HepG2 (cell line): ENCODE measurements around the gene ASCC2. TPM values are rescaled to one million over a fixed set of nuclear protein-coding genes. Genes with fewer than 3 reads are reported as not detected.

Experiments used
- ASH2L ChIP-seq: fragments of 300-600, 200-600 bp; sonication (generic); IDR thresholded peaks from 2 replicates; pipeline ENCODE4 v1.7.0; 2017; ENCODE audit warnings: low read depth, mild to moderate bottlenecking, moderate library complexity, mixed read lengths, low read length; ENCODE audit not compliant: insufficient read length
- ATF3 ChIP-seq: sonication (generic); formaldehyde crosslinking; IDR thresholded peaks from 2 replicates; pipeline ENCODE4 v1.4.0; 2020; ENCODE audit warnings: missing genetic modification reagents
- CERS6 ChIP-seq: sonication (generic); formaldehyde crosslinking; IDR thresholded peaks from 2 replicates; pipeline ENCODE4 v1.5.0; 2020; ENCODE audit warnings: missing genetic modification reagents
- DBP ChIP-seq: sonication (generic); formaldehyde crosslinking; IDR thresholded peaks from 2 replicates; pipeline ENCODE4 v1.4.0; 2020; ENCODE audit warnings: missing genetic modification reagents; ENCODE audit errors: not compliant biosample characterization
- HINFP ChIP-seq: sonication (generic); formaldehyde crosslinking; IDR thresholded peaks from 2 replicates; pipeline ENCODE4 v1.4.0; 2020; ENCODE audit warnings: low read depth, mild to moderate bottlenecking, missing genetic modification reagents
- HIVEP1 ChIP-seq: sonication (generic); formaldehyde crosslinking; IDR thresholded peaks from 2 replicates; pipeline ENCODE4 v1.4.0; 2020; ENCODE audit warnings: mild to moderate bottlenecking, missing genetic modification reagents
- HNF4G ChIP-seq, 2 experiments: sonication (generic) in 1 of 2; formaldehyde crosslinking in 1 of 2; IDR thresholded peaks; 2 replicates each; pipeline versions ENCODE4 v1.4.0 to v1.6.1; 2011 to 2020; ENCODE audit warnings: borderline replicate concordance in 2 of 2, low read depth in 2 of 2, mild to moderate bottlenecking in 2 of 2, low read length in 1 of 2, missing genetic modification reagents in 1 of 2, moderate library complexity in 1 of 2
- HNRNPH1 ChIP-seq: fragments of 200-400 bp; formaldehyde crosslinking; optimal IDR thresholded peaks from 2 replicates; pipeline ENCODE3; 2017; ENCODE audit warnings: mild to moderate bottlenecking, low read depth, low read length
- HOXA3 ChIP-seq: sonication (generic); formaldehyde crosslinking; IDR thresholded peaks from 2 replicates; pipeline ENCODE4 v1.5.0; 2020; ENCODE audit warnings: missing genetic modification reagents
- MLLT10 ChIP-seq: sonication (generic); formaldehyde crosslinking; IDR thresholded peaks from 2 replicates; pipeline ENCODE4 v1.4.0; 2020; ENCODE audit warnings: missing genetic modification reagents
- MTF2 ChIP-seq: sonication (generic); formaldehyde crosslinking; IDR thresholded peaks from 2 replicates; pipeline ENCODE4 v1.5.0; 2020; ENCODE audit warnings: missing genetic modification reagents, borderline replicate concordance
- MYPOP ChIP-seq: sonication (generic); formaldehyde crosslinking; IDR thresholded peaks from 2 replicates; pipeline ENCODE4 v1.8.1; 2023; ENCODE audit warnings: mild to moderate bottlenecking, moderate library complexity, missing genetic modification reagents
- NFRKB ChIP-seq: fragments of 450-650 bp; IDR thresholded peaks from 2 replicates; pipeline ENCODE4 v1.6.1; 2017
- PCBP1 ChIP-seq: fragments of 200-400 bp; formaldehyde crosslinking; IDR thresholded peaks from 2 replicates; pipeline ENCODE4 v1.6.1; 2017; ENCODE audit warnings: mild to moderate bottlenecking, low read depth, low read length, borderline replicate concordance
- RBAK ChIP-seq: sonication (generic); formaldehyde crosslinking; IDR thresholded peaks from 2 replicates; pipeline ENCODE4 v1.5.1; 2020; ENCODE audit warnings: mild to moderate bottlenecking, missing genetic modification reagents
- TOE1 ChIP-seq: sonication (generic); formaldehyde crosslinking; IDR thresholded peaks from 2 replicates; pipeline ENCODE4 v1.4.0; 2020; ENCODE audit warnings: mild to moderate bottlenecking, missing genetic modification reagents
- U2AF1 ChIP-seq: fragments of 200-400 bp; formaldehyde crosslinking; optimal IDR thresholded peaks from 2 replicates; pipeline ENCODE3; 2017; ENCODE audit warnings: mild to moderate bottlenecking, low read depth, low read length
- ZBTB20 ChIP-seq: sonication (generic); formaldehyde crosslinking; IDR thresholded peaks from 2 replicates; pipeline ENCODE4 v1.8.1; 2023; ENCODE audit warnings: missing genetic modification reagents, low read depth, mild to moderate bottlenecking, borderline replicate concordance
- ZFP36L2 ChIP-seq: sonication (generic); formaldehyde crosslinking; IDR thresholded peaks from 2 replicates; pipeline ENCODE4 v1.4.0; 2020; ENCODE audit warnings: missing genetic modification reagents
- ZFP37 ChIP-seq: sonication (generic); formaldehyde crosslinking; IDR thresholded peaks from 2 replicates; pipeline ENCODE4 v1.4.0; 2020; ENCODE audit warnings: missing genetic modification reagents, borderline replicate concordance
- ZNF121 ChIP-seq: sonication (generic); formaldehyde crosslinking; IDR thresholded peaks from 2 replicates; pipeline ENCODE4 v1.5.0; 2020; ENCODE audit warnings: mild to moderate bottlenecking, missing genetic modification reagents
- ZNF816 ChIP-seq: sonication (generic); formaldehyde crosslinking; IDR thresholded peaks from 2 replicates; pipeline ENCODE4 v1.8.0; 2022; ENCODE audit warnings: missing genetic modification reagents, mild to moderate bottlenecking, borderline replicate concordance
- polyA plus RNA-seq, 8 experiments: library from polyadenylated mRNA; depleted of rRNA in 3 of 8; stranded (reverse) in 7 of 8; unstranded in 1 of 8; fragments of >200 nt; fragmentation: Illumina TruSeq in 4 of 8; extraction: Trizol in 4 of 8; gene quantifications; 2 replicates each; pipeline versions ENCODE4 v1.2.1 to v1.2.3, GENCODE V29; 2011 to 2016; ENCODE audit warnings: low read depth in 4 of 8, missing spikeins in 1 of 8, mixed read lengths in 1 of 8; ENCODE audit not compliant: insufficient read depth in 1 of 8
- total RNA-seq, 5 experiments: library from RNA; depleted of rRNA; stranded (reverse); fragments of >200 nt; fragmentation: Illumina TruSeq; extraction: Trizol; gene quantifications; 2 replicates each; pipeline ENCODE4 v1.2.3, GENCODE V29; 2016; ENCODE audit warnings: low read depth in 1 of 5
- TF ChIP-seq, protein P1 (sequence below): sonication (generic); formaldehyde crosslinking; IDR thresholded peaks from 2 replicates; pipeline ENCODE4 v1.4.0; 2020; ENCODE audit warnings: missing genetic modification reagents
- TF ChIP-seq, protein P2 (sequence below): sonication (generic); formaldehyde crosslinking; IDR thresholded peaks from 2 replicates; pipeline ENCODE4 v1.4.0; 2020; ENCODE audit warnings: low read depth, mild to moderate bottlenecking, missing genetic modification reagents

The ASCC2 gene
- total and polyA plus RNA-seq, 2 of the 13 experiments (the other 11 are each of a cell fraction or from before 2014, with no cell fraction given) = 26.2 to 26.3 TPM

GRCh38 chr22:29799217-29799680 is 38.8 kb downstream of the ASCC2 start (continued):
- TF ChIP-seq, protein P1, sequence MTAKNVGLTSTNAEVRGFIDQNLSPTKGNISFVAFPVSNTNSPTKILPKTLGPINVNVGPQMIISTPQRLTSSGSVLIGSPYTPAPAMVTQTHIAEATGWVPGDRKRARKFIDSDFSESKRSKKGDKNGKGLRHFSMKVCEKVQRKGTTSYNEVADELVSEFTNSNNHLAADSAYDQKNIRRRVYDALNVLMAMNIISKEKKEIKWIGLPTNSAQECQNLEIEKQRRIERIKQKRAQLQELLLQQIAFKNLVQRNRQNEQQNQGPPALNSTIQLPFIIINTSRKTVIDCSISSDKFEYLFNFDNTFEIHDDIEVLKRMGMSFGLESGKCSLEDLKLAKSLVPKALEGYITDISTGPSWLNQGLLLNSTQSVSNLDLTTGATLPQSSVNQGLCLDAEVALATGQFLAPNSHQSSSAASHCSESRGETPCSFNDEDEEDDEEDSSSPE (CRISPR knock-in tag) = no peak
- no peak for TF ChIP-seq PCBP1
- TF ChIP-seq ZNF121 (CRISPR knock-in tag) = no peak; the same call in 1 of the 2 replicates
- TF ChIP-seq TOE1 (CRISPR knock-in tag) = no peak
- TF ChIP-seq HIVEP1 = no peak
- TF ChIP-seq ZFP36L2 (CRISPR knock-in tag) = no peak
- TF ChIP-seq HINFP = no peak
- TF ChIP-seq MLLT10 (CRISPR knock-in tag) = no peak
- no peak for TF ChIP-seq ASH2L
- no peak for TF ChIP-seq ZBTB20 (CRISPR knock-in tag)
- TF ChIP-seq MYPOP (CRISPR knock-in tag) = no peak
- TF ChIP-seq HNRNPH1 = no peak
- no peak for TF ChIP-seq DBP
- peak; percentile 47 for TF ChIP-seq HOXA3 (CRISPR knock-in tag)
- TF ChIP-seq U2AF1 = no peak
- TF ChIP-seq ATF3 = peak; percentile 72; the same call in 1 of the 2 replicates
- no peak for TF ChIP-seq MTF2 (CRISPR knock-in tag)
- no peak for TF ChIP-seq ZFP37
- no peak for TF ChIP-seq HNF4G (IDR thresholded peaks at IDR 0.05; ENCODE audit: borderline replicate concordance, low read depth, low read length)
- TF ChIP-seq HNF4G (CRISPR knock-in tag; IDR thresholded peaks at IDR 0.05; ENCODE audit: borderline replicate concordance, low read depth) = no peak
- TF ChIP-seq ZNF816 = no peak
- no peak for TF ChIP-seq CERS6 (CRISPR knock-in tag)
- no peak for TF ChIP-seq NFRKB
- TF ChIP-seq RBAK (CRISPR knock-in tag) = no peak
- TF ChIP-seq, protein P2, sequence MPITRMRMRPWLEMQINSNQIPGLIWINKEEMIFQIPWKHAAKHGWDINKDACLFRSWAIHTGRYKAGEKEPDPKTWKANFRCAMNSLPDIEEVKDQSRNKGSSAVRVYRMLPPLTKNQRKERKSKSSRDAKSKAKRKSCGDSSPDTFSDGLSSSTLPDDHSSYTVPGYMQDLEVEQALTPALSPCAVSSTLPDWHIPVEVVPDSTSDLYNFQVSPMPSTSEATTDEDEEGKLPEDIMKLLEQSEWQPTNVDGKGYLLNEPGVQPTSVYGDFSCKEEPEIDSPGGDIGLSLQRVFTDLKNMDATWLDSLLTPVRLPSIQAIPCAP (CRISPR knock-in tag) = no peak
